Uterus (tissue), 4 donors: ENCODE measurements around the gene TANGO2. TPM values are rescaled to one million over a fixed set of nuclear protein-coding genes. Genes with fewer than 3 reads are reported as not detected.

Experiments
- DNase-seq, 2 donors: peaks; one replicate each; pipeline ENCODE4 v3.0.0-alpha.2; 2019 to 2020
- H3K27ac ChIP-seq, 2 donors: fragments of 200-600 bp; sonication (generic); 1 replicate in 1 of 2; 2 replicates in 1 of 2; pipeline ENCODE4 v1.5.1; 2016 to 2018
- H3K27me3 ChIP-seq, 2 donors: fragments of 200-600 bp; sonication (generic); one replicate each; pipeline ENCODE4 v1.5.1; 2018 to 2019; ENCODE audit warnings: control low read depth in 1 of 2
- H3K36me3 ChIP-seq, 2 donors: fragments of 200-600 bp; sonication (generic); one replicate each; pipeline ENCODE4 v1.5.1; 2019; ENCODE audit warnings: control low read depth in 1 of 2
- H3K4me1 ChIP-seq, 2 donors: fragments of 200-600 bp; sonication (generic); one replicate each; pipeline ENCODE4 v1.5.1; 2018 to 2019; ENCODE audit warnings: control low read depth in 1 of 2
- H3K4me3 ChIP-seq, 2 donors: fragments of 200-600 bp; sonication (generic); 1 replicate in 1 of 2; 2 replicates in 1 of 2; pipeline ENCODE4 v1.5.1; 2018 to 2019; ENCODE audit warnings: mild to moderate bottlenecking in 1 of 2
- H3K9me3 ChIP-seq, 2 donors: fragments of 200-600 bp; sonication (generic); one replicate each; pipeline ENCODE4 v1.5.1; 2019; ENCODE audit warnings: control low read depth in 1 of 2
- CTCF ChIP-seq, 4 experiments: fragments of 200-600 bp in 2 of 4; fragments of 450-650 bp in 2 of 4; sonication (generic) in 2 of 4; IDR thresholded peaks; one replicate each; pipeline ENCODE4 v1.5.1; 2016 to 2019; ENCODE audit warnings: antibody characterized with exemption in 4 of 4, mild to moderate bottlenecking in 2 of 4, moderate library complexity in 1 of 4
- POLR2A ChIP-seq, 2 donors: fragments of 450-650 bp; IDR thresholded peaks; one replicate each; pipeline ENCODE4 v1.6.1; 2016; ENCODE audit warnings: antibody characterized with exemption in 2 of 2, mild to moderate bottlenecking in 1 of 2, moderate library complexity in 1 of 2
- intact Hi-C: fragments of 100-400 bp; cut with DNase I; formaldehyde crosslinking; loops from one replicate; pipeline ENCODE4 v1.15.1; 2023; ENCODE audit warnings: low total_unique reads
- total RNA-seq, 4 donors: library from RNA; depleted of rRNA in 3 of 4; stranded (reverse); fragments of >200 nt in 3 of 4; gene quantifications; one replicate each; pipeline versions ENCODE4 v1.1.0 to v1.2.4, GENCODE V29; 2014 to 2023
- donor health status: DM: yes; HTN: yes; CAD: no.

The TANGO2 gene
- total RNA-seq, 4 donors from 2014 or later: 2.8 to 25.1 (median 13.3) TPM

- Histone ChIP-seq H3K4me1 (peaks cover 0 to 32% of the 10 kb centered on the region in 2 donors), H3K9me3 (no peaks in the 10 kb centered on the region), H3K27me3 (no peaks in the 10 kb centered on the region), H3K4me3 (no peak overlapping the region), H3K27ac (no peak overlapping the region), H3K36me3 (no peaks in the 10 kb centered on the region)
- DNase-seq: no peak
- intact Hi-C loops: no loop called here
- TF ChIP-seq CTCF (IDR thresholded peaks at IDR 0.05) (no peak), POLR2A (IDR thresholded peaks at IDR 0.05) (no peak)
Measured at GRCh38 chr22:20085651-20086050, 64.7 kb downstream of the TANGO2 start.

GRCh38 chr22:20086101-20086599 lies 65.2 kb downstream of the TANGO2 start:
- no peaks in the 10 kb centered on the region for H3K9me3 ChIP-seq
- H3K4me3 ChIP-seq: no peak overlapping the region
- H3K27me3 ChIP-seq: no peaks in the 10 kb centered on the region
- no peak overlapping the region for H3K27ac ChIP-seq
- DNase-seq: no peak
- TF ChIP-seq CTCF (IDR thresholded peaks at IDR 0.05) (no peak), POLR2A (IDR thresholded peaks at IDR 0.05) (no peak)
- peaks cover 0 to 31% of the 10 kb centered on the region in 2 donors for H3K4me1 ChIP-seq
- no peaks in the 10 kb centered on the region for H3K36me3 ChIP-seq
- intact Hi-C loops: no loop called here

GRCh38 chr22:20086763-20087162 lies 65.9 kb downstream of the TANGO2 start:
- Histone ChIP-seq H3K9me3 (no peaks in the 10 kb centered on the region), H3K4me3 (no peak overlapping the region), H3K27ac (no peak overlapping the region), H3K4me1 (peaks cover 0 to 26% of the 10 kb centered on the region in 2 donors), H3K36me3 (no peaks in the 10 kb centered on the region), H3K27me3 (no peaks in the 10 kb centered on the region)
- intact Hi-C loops: no loop called here
- no peak for DNase-seq
- TF ChIP-seq POLR2A (IDR thresholded peaks at IDR 0.05): no peak

GRCh38 chr22:20087319-20088262 lies 66.7 kb downstream of the TANGO2 start:
- Histone ChIP-seq H3K4me1 (peaks cover 0 to 20% of the 10 kb centered on the region in 2 donors), H3K27ac (no peak overlapping the region), H3K9me3 (no peaks in the 10 kb centered on the region), H3K36me3 (no peaks in the 10 kb centered on the region), H3K27me3 (no peaks in the 10 kb centered on the region), H3K4me3 (no peak overlapping the region)
- TF ChIP-seq POLR2A (IDR thresholded peaks at IDR 0.05) (no peak), CTCF (IDR thresholded peaks at IDR 0.05) (no peak)
- intact Hi-C loops: no loop called here
- no peak for DNase-seq

- H3K9me3 ChIP-seq: no peaks in the 10 kb centered on the region
- peaks cover 0 to 14% of the 10 kb centered on the region in 2 donors for H3K4me1 ChIP-seq
- no peaks in the 10 kb centered on the region for H3K27me3 ChIP-seq
- no peak overlapping the region for H3K4me3 ChIP-seq
- no peaks in the 10 kb centered on the region for H3K36me3 ChIP-seq
- DNase-seq: no peak
- TF ChIP-seq POLR2A (IDR thresholded peaks at IDR 0.05) (no peak), CTCF (IDR thresholded peaks at IDR 0.05) (no peak)
- intact Hi-C loops: no loop called here
- H3K27ac ChIP-seq: no peak overlapping the region
Measured at GRCh38 chr22:20088263-20088648, 67.3 kb downstream of the TANGO2 start.
